ENCODE data around the gene CFAP58.

The CFAP58 gene, protein sequence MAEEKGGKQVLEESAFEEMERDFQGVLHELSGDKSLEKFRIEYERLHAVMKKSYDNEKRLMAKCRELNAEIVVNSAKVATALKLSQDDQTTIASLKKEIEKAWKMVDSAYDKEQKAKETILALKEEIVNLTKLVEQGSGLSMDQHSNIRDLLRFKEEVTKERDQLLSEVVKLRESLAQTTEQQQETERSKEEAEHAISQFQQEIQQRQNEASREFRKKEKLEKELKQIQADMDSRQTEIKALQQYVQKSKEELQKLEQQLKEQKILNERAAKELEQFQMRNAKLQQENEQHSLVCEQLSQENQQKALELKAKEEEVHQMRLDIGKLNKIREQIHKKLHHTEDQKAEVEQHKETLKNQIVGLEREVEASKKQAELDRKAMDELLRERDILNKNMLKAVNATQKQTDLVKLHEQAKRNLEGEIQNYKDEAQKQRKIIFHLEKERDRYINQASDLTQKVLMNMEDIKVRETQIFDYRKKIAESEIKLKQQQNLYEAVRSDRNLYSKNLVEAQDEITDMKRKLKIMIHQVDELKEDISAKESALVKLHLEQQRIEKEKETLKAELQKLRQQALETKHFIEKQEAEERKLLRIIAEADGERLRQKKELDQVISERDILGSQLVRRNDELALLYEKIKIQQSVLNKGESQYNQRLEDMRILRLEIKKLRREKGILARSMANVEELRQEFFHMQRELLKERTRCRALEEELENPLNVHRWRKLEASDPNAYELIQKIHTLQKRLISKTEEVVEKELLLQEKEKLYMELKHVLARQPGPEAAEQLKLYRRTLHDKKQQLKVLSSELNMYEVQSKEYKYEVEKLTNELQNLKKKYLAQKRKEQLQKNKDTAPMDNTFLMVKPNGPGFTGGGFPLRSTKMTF

DNA sequence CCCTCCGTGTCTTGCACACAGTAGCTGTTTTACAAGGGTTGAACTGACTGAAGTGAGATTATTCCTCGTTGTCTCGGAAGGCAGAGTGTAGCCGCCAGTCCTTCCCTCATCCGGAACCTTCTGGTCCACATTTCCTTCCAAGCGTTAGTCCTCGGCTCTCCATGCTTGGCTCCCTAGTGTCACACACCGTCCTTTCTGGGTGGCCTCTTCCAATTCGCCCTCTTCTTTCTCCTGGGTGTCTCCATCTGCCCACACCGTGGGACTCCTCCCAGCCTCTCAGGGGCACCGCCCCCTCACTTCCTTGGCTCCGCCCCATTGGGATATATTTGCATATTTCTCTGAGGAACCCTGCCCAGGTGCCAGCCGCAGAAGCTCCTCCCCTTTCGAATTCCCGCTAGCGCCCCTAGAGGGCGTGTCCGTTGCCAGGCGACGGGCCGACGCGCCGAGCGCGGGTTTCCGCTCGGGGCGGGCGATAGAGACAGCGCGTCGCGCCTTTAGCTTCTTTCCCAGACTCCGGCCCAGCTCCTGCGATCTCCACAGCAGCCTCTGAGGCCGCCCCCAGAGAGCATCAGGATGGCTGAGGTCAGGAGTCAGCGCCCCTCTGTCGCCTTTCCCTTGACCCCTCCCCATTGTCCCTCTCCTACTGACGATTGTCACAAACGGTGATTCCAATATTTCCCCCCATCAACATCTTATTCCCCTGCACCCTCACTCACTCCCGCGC is at the start of gene CFAP58:
TSS of gene CFAP58 (plus strand) at position 509 of the 724 bp plus-strand sequence. CDS start at position 574, 65 bp downstream.
- DNase-seq (ENCODE audit: low spot score): peak; percentile 78

DNA sequence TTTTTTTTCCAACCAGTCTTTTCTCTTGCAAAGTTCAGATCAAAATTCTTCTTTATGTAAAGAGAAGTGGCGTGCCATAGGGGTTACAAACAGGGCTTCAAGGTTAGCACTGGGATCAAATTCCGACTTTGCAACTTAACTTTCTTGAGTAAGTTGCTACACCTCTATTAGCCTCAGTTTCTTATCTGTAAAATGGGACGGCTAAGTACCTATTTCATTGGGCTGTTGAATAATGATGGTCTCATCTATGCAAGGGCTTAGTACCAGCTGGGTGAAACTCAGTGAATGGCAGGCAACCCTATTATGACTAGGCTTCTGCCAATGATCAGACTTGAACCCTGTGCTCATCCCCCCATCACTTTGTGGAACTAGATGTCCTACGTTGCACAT is 49.3 kb upstream of the CFAP58 start:
- no peak for DNase-seq (ENCODE audit: low spot score)

DNA sequence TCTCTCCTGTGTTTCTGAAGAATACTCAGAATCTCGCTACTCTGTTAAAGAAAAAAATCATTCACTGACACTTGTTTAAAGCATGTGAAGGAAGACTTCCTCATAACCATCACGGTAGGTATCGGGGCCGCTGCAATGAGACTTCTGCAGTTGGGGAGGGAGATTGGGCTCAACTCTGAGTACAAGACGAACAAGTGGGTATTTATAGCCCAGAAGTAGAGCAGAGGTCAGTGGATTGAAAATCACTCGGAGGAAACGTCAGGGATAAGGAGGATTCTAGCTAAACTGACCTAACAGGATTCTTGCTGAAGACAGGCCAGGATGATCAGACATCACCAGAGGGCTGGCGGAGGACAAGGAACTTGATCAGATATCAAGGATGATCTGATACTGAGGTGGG is 48.7 kb upstream of the CFAP58 start:
- DNase-seq (ENCODE audit: low spot score): no peak

DNA sequence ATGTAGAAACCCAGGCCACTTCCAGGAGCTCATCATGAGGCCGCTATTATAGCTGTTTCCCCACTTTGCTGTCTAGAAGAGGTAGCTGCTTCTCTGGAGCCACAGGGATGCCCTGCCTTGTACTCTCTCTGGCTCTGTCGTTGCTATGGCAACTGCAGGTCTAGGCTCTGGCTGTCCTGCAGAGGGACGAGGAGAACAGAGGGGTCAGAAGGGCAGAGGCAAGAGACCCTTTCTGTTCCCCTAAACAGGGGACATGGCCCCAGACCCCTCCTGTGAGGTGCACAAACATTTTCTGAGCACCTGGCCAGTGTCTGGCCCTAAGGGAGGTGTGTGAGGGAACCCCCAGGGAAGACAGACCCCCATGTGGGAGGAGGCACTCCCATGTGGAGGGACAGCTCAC is 46.7 kb upstream of the CFAP58 start:
- no peak for DNase-seq (ENCODE audit: low spot score)

DNA sequence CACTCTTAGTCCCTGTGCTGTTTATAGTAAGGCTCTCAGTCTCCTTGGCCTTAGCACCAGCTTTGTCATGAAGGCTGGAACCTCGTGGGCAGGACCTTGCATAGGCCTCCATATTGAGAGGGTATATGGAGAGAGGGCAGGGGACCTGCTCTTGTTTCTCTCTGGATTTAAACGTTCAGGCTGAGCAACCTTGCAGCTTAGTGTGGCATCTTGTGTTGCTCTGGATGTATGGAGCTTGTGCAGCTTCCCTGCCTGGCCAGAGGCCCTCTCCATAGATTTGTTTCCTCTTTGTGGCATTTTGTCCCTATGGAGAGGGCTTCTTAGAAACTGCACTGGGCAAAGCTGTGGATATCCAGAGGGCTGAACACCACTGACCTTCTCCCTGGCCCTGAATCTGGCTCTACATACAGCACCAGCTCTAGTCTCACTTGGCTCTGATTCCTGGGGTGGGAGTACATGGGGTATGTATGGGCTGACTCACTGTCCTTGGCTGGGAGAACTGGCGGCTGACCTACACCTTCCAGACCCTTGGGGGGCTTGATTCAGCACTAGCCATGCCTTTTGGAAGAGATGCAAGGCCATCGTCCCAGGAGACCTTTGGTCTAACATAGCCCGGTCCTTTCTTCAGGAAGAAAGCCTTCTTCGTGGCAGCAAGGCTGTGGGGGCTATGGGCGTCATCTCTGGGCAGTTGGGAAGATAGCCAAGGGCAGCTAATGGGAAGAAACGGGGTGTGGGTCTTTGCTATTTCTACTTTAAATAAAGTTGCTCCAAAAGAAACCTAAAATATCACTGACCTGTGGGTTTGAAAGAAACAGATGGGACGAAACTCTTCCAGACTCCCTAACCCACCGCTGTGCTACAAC is 45.8 kb upstream of the CFAP58 start:
- DNase-seq (ENCODE audit: low spot score): no peak

DNA sequence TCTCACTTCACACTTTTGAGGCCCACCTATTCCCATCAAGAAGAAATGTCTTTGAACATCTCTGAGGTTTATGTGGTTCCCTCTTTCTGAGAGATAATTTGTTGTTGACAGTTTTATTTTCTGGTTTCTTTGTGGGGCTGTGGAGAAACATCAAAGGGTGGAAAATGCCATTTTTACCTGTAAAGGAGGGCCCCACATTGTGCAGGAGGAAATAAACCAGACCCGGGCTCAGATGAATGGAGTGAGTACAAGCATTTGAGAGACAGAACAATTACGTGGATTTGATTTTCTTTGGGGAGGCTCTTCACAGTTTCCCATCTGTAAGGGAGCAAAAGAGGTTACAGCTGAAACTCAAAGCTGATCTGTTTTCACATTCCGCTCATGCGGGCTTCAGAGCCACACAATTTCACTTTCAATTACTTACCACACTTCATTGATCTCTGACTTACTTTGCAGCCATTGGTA is 45.2 kb upstream of the CFAP58 start:
- DNase-seq (ENCODE audit: low spot score): no peak

DNA sequence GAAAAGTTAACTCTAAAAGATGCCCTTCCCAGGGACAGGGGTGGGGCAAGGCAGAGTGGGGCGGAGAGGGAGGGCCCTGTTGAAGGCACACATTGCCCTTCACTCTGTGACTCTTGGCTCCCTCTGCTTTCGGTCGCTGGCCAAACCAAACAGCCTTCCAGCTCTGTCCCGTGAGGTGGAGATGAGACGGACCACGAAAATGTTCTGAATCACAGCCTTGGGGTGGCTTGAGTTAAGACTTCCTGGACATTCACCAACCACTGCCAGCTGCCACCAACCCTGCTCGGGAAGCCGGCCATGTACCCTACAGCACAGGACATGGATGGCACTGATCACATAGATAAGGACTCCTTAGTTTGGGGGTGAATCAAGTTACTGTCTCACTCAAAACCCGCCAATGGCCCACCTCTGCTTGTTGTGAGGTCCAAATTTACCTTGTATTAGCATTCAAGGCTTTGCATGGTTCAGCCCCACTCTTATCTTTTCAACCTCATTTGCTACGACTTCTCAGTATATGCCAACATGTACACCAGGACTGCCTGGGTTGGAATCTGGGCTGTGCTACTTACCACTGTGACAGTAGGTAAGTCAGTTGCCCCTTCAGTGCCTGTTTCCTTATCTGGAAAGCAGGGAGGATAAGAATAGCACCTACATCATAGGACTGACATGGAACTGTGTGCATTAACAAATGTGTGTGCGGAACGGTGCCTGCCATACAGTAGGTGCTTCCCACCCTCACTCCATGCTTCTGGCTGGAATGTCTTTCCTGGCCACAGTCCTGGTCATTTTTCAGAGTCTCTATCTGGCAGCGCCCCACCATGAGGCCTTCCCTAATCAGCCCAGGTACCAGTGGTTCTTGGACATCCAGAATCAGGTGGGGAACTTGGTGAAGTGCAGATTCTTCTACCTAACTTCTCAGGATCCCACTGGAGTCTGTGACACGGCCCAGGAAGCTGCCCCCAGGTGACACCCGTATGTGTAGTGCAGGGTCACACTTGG is 43.4 kb upstream of the CFAP58 start:
- peak; percentile 93 for DNase-seq (ENCODE audit: low spot score)

DNA sequence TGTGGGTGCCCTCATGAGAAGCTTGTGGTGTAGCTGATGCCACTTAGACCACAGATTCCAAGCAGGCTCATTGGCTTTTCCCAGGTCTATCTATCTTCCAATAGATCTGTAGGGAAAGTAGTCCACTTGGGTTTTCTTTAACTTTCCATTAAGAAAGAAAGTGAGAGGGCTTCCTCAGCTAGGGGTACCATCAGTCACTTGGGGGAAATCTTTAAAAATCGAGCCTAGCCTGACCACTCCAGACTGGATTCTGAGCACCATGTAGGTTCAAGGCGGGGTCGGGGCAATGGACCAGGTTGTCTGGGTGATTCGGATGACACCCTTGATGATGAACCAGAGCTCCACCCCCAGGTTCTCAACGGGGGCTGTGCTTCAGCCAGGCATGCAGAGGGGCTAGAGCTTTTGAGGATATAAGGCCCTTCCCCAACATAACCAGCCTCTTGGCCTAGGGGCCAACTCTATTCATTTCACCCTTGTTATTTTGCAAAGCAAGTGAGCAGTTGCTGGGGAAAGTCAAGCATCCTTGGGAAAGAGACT is 42.4 kb upstream of the CFAP58 start:
- DNase-seq (ENCODE audit: low spot score): no peak

DNA sequence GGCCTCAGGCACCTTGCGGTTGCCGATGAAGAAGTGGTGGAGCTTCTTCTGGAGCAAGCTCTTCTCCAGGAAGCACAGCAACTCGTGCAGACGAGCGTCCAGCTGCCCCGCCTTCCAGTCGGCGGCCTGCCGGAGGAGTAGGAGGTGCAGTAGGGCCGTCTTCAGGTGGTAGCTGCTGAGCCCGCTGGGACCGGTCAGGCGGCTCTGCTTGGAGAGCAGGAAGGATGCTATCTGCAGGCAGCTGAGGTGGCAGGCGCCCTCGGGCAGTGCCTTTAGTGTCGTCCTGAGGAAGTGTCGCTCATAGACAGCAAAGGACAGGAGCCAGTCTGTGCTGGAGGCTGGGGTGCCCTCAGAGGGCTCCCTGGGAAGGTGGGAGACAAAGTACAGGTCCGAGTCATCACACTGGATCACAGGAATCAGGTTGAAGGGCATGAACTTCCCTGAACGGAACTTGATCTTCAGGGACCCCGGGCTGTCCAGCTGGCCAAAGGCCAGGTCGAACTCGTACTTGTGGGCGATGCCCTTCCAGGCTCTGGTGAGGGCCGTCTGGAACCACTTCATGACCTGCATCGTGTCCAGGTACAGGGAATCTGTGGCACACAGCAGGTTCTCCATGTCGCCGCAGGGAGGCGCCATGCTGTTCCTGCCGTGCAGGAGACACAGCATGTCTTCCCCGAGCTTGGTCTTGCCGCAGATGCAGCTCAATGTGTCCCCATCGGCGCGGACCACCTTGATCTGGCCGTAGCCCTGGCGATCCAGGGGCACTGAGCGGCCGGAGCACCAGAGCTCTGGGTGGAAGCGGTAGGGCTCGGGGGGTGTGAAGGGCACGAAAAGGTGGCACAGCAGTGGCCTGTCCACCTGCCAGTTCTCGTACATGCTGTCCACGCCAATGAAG is 38.8 kb upstream of the CFAP58 start:
- DNase-seq (ENCODE audit: low spot score): no peak

DNA sequence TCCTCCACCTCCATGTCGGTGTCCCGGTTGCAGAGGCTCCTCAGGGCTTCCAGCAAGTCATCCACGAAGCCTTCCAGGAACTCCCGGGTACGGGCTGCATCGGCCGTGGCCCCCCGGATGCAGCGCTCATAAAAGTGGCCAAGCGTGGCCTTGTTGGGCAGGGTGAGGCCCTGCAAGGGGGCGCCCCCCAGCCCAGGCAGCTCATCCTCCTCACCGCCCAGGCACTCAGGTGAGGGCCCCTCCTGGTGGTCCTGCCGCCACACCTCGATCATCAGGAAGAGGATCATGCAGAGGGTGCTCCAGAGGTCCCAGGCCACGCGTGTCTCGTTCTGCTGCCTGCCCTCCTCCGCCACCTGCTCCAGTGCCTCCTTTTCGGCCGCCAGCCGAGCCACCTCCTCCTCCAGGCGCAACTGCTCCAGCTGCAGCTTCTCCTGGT is 38.1 kb upstream of the CFAP58 start:
- no peak for DNase-seq (ENCODE audit: low spot score)

DNA sequence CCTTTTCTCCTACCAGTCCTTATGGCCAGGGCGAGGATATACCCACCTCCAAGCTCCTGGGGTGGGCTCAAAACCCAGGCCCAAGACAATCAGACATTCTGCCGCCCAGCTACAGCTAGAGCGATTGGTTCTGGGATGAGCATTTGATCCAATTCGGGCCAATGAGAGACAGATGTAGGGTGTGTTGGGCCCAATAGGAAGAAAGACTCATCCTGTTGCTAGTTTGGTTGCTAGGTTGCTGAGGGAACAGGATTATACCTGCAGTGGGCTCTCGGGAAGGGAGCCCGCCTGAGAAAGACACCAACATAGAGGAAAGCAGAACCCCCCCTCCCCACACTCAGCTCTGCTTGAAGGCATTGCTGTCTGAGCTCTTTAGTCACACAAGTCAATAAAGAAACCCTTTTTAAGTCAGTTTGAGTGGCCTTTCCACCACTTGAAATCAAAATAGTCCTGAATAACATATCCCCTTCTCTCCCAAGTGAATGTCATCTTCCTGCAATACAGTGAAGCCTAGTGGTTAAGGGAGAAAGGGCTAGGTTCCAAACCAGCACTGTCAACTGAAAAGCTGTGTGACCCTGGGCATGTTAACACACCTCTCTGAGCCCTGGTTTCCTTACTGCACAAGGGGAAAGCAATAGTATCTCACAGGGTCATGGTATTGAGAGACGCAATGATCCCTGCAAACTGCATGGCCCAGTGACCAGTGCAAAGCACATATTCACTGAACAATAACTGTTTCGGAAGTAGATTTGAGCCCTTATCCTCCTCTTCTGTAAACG is 37.1 kb upstream of the CFAP58 start:
- no peak for DNase-seq (ENCODE audit: low spot score)

DNA sequence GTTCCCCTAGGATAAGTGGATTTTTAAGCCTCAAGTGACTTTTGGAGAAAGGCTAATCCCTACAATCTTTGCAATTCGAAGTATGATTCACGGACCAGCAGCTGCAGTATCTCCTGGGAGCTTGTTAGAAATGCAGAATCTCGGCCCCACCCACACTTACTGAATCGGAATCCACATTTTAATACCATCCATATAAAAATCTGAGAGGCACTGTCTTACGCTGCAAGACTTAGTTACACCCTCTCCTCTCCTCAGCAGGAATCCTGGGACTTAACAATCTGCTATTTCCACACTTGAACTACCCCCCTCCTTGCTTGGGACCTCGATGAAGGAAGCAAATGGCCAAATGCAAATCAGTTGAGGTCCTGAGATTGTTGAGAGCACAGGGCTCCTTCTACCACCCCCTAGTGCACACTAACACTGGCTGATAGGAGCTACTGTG is 36.3 kb upstream of the CFAP58 start:
- DNase-seq (ENCODE audit: low spot score): peak; percentile 68

DNA sequence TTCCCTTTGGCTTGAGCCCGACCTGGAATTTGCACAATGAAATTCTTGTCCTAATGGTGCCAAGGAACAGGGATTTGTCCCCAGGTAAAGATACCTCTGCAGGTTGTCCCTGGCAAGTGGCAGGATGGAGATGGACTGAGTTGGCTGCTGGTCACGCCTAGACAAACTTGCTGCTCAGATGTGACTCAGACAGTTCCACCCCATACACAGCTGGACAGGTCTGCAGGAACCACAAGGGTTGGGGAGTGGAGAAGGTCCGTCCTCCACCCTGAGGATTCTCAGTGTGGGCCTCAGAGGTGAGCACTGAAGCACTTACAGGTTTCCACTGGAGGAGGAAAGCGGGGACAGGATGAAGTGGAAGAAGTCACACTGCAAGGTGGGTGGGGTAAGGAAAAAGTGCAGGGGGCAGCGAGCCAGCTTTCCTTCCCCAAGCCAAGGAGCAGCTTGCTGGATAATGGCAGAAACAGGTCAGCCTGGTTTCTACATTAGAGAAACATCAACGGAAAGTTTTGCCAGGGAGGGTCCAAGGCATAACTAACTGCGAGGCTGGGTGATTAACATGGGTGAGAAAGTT is 35.8 kb upstream of the CFAP58 start:
- DNase-seq (ENCODE audit: low spot score): no peak

DNA sequence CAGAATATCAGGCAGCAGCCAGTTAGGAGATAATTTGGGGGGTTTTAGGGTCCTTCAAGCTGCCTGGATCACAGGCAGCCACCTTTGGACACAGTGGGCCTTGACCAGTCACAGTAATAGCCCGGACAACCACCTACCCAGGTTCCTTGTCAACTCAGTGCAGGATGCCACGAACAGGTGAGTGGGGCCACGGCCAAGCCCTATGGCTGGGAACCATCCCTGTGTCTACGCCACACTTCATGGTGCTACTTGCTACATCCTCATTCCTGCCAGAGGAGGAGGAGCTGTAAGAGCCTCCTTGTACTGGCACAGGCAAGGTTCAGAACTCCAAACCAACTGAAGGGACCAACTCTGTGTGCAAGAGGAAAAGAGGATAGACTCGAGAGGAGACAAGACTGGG is 35.3 kb upstream of the CFAP58 start:
- no peak for DNase-seq (ENCODE audit: low spot score)

DNA sequence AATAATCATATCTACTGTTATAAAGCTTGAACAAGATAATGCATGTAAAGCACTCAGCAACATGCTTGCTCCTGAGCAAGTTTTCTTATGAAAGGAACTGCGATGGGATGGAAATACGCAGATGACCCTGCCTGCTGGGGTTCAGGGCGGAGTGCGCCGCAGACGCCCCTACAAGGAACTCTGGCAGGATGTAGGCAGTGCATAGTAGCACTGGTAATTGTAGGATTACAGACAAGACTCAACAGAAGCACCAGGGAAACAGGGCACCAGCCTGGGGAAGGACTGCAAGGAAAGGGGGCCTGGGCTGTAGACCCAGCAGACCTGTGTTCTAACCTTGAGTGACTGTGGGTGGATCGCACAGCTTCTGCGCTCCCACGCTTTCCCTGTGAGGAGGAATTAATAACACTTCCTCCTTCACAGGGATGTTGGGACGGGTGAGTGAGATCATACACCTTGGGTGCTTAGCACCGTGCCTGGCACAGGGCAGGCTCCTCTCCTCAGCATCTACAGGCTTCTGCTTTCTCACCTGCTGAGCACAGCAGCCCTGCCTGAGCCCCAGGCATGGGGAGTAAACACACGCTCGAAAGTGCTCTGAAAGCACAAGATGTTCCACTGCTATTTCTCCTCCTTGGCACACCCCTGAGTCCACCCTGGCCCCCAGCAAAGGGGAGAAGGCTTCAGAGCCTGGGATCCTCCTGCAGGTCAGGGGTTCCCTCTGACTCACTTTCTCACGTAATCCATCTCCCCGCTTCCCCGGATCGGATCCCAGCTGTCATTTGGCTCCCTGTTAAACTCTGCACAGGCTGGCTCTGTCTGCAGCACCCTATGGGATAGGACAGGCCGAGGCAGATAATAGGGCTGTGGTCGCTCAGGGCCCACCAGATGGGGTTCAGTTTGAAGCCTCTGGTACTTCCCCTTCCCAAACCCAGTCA is 34.6 kb upstream of the CFAP58 start:
- no peak for DNase-seq (ENCODE audit: low spot score)

DNA sequence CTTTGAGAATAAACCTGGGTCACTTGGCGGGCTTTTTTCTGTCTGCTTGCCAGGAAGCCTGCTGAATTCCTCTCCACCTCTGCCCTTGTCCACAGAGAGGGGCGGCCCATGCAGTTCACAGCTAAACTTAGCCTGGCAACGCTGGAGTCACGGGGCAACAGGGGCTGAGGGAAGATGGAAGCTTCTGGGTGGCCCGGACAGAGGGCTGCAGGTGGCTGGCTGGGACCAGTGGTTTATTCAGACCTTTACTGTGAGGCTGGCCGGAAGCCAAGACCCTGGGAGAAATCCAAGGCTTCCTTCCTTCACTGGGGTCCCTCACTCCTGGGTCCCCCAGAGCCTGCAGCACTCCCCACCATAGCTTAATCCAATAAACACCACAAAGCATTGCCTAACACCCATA is 32.4 kb upstream of the CFAP58 start:
- no peak for DNase-seq (ENCODE audit: low spot score)
